Activated CD4-positive, CD25-positive, alpha-beta regulatory T cell treated with anti-CD3 and anti-CD28 coated beads, Interleukin-2, amount 50 U/mL, for 72 hours (primary cell): ENCODE results near the gene CGA.
"Not testable (repeated sequence)": the region's sequence is repeated elsewhere in the genome, so short reads cannot be mapped to it uniquely, and the experiment has no call there.

Source experiments
- DNase-seq: peaks from one replicate; pipeline ENCODE4 v3.0.0; 2021

Gene CGA

GRCh38 chr6:87095087-87095509, at the start of gene CGA:
Gene CGA, minus strand, starts transcription at chr6:87095106. Its CDS starts 6,906 bp downstream, at chr6:87088200.
- no peak for DNase-seq

- not testable (repeated sequence) for DNase-seq
Observed at GRCh38 chr6:87139927-87140326, 45.0 kb upstream of the CGA start.

GRCh38 chr6:87139236-87139635, 44.3 kb upstream of the CGA start:
- no peak for DNase-seq

GRCh38 chr6:87136963-87137362, 42.1 kb upstream of the CGA start:
- no peak for DNase-seq

GRCh38 chr6:87127737-87128136, 32.8 kb upstream of the CGA start:
- no peak for DNase-seq

GRCh38 chr6:87126501-87126900, 31.6 kb upstream of the CGA start:
- DNase-seq: no peak

- DNase-seq: no peak
Observed at GRCh38 chr6:87124074-87124473, 29.2 kb upstream of the CGA start.

GRCh38 chr6:87122477-87122876, 27.6 kb upstream of the CGA start:
- DNase-seq: no peak

GRCh38 chr6:87118054-87118453, 23.1 kb upstream of the CGA start:
- no peak for DNase-seq

- no peak for DNase-seq
Observed at GRCh38 chr6:87116922-87117321, 22.0 kb upstream of the CGA start.

GRCh38 chr6:87115402-87116135, 20.7 kb upstream of the CGA start:
- no peak for DNase-seq

GRCh38 chr6:87110636-87111035, 15.7 kb upstream of the CGA start:
- no peak for DNase-seq

- no peak for DNase-seq
Observed at GRCh38 chr6:87105823-87106222, 10.9 kb upstream of the CGA start.

- DNase-seq: no peak
Observed at GRCh38 chr6:87104667-87105066, 9.8 kb upstream of the CGA start.

- no peak for DNase-seq
Observed at GRCh38 chr6:87103977-87104601, 9.2 kb upstream of the CGA start.

- DNase-seq: no peak
Observed at GRCh38 chr6:87102151-87102621, 7.3 kb upstream of the CGA start.

- DNase-seq: no peak
Observed at GRCh38 chr6:87101067-87101466, 6.2 kb upstream of the CGA start.

GRCh38 chr6:87100216-87100615, 5.3 kb upstream of the CGA start:
- no peak for DNase-seq

- no peak for DNase-seq
Observed at GRCh38 chr6:87099472-87099871, 4.6 kb upstream of the CGA start.

GRCh38 chr6:87094576-87094975, 330 bp downstream of the CGA start:
- no peak for DNase-seq

GRCh38 chr6:87093651-87094050, 1.3 kb downstream of the CGA start:
- DNase-seq: no peak

- no peak for DNase-seq
Observed at GRCh38 chr6:87093199-87093598, 1.7 kb downstream of the CGA start.

GRCh38 chr6:87092435-87092834, 2.5 kb downstream of the CGA start:
- DNase-seq: no peak

- DNase-seq: no peak
Observed at GRCh38 chr6:87089135-87089534, 5.8 kb downstream of the CGA start.

GRCh38 chr6:87088076-87088475, 6.8 kb downstream of the CGA start:
- DNase-seq: no peak
